Trophoblast cell (in vitro differentiated cells and primary cell): Measurements from ENCODE around the gene PLCL1.
A peak's percentile ranks its signal among the peaks of the same experiment; 100 is the strongest.

Source experiments
- DNase-seq, 2 donors: peaks; one replicate each; pipeline ENCODE4 v3.0.0-alpha.2; 2016
- H2AFZ ChIP-seq: 2 replicates; pipeline ENCODE4 v1.6.1; 2013; ENCODE audit warnings: low read length, moderate library complexity, mild to moderate bottlenecking; ENCODE audit not compliant: insufficient read depth, poor library complexity
- H2AK5ac ChIP-seq: 2 replicates; pipeline ENCODE4 v1.6.1; 2013; ENCODE audit warnings: mild to moderate bottlenecking, low read length
- H2BK120ac ChIP-seq: 2 replicates; pipeline ENCODE4 v1.6.1; 2013; ENCODE audit warnings: low read length, mild to moderate bottlenecking, moderate library complexity; ENCODE audit not compliant: insufficient read depth, poor library complexity
- H2BK12ac ChIP-seq: 2 replicates; pipeline ENCODE4 v1.6.1; 2013; ENCODE audit warnings: mild to moderate bottlenecking, low read length, moderate library complexity
- H2BK5ac ChIP-seq: 2 replicates; pipeline ENCODE4 v1.6.1; 2013; ENCODE audit warnings: low read length, low read depth, moderate library complexity, mild to moderate bottlenecking; ENCODE audit not compliant: poor library complexity
- H3K14ac ChIP-seq: 2 replicates; pipeline ENCODE4 v1.6.1; 2013; ENCODE audit warnings: mild to moderate bottlenecking, low read length
- H3K18ac ChIP-seq: 2 replicates; pipeline ENCODE4 v1.6.1; 2013; ENCODE audit warnings: mild to moderate bottlenecking, low read length
- H3K23ac ChIP-seq: 2 replicates; pipeline ENCODE4 v1.6.1; 2013; ENCODE audit warnings: low read length
- H3K27ac ChIP-seq: 2 replicates; pipeline ENCODE4 v1.5.1; 2013; ENCODE audit warnings: low read depth, mild to moderate bottlenecking, inconsistent platforms, low read length, moderate library complexity
- H3K27me3 ChIP-seq: 2 replicates; pipeline ENCODE4 v1.6.1; 2013; ENCODE audit warnings: inconsistent platforms, mild to moderate bottlenecking, low read length, moderate library complexity; ENCODE audit not compliant: insufficient read depth
- H3K36me3 ChIP-seq, 2 experiments: 1 replicate in 1 of 2; 2 replicates in 1 of 2; pipeline ENCODE4 v1.6.1; 2013; ENCODE audit warnings: low read length in 2 of 2, mild to moderate bottlenecking in 2 of 2, moderate library complexity in 1 of 2; ENCODE audit not compliant: insufficient read depth in 2 of 2, control insufficient read depth in 1 of 2
- H3K4ac ChIP-seq: 2 replicates; pipeline ENCODE4 v1.6.1; 2013; ENCODE audit warnings: low read depth, mild to moderate bottlenecking, low read length, moderate library complexity
- H3K4me1 ChIP-seq, 2 experiments: 1 replicate in 1 of 2; 2 replicates in 1 of 2; pipeline ENCODE4 v1.6.1; 2013; ENCODE audit warnings: low read length in 2 of 2, mild to moderate bottlenecking in 2 of 2, moderate library complexity in 1 of 2; ENCODE audit not compliant: insufficient read depth in 2 of 2, control insufficient read depth in 1 of 2
- H3K4me2 ChIP-seq: 2 replicates; pipeline ENCODE4 v1.6.1; 2013; ENCODE audit warnings: inconsistent platforms, mild to moderate bottlenecking, low read length, moderate library complexity
- H3K4me3 ChIP-seq: 2 replicates; pipeline ENCODE4 v1.5.1; 2013; ENCODE audit warnings: mild to moderate bottlenecking, low read depth, low read length, inconsistent platforms
- H3K79me1 ChIP-seq: one replicate; pipeline ENCODE4 v1.6.1; 2013; ENCODE audit warnings: low read length
- H3K79me2 ChIP-seq: 2 replicates; pipeline ENCODE4 v1.6.1; 2013; ENCODE audit warnings: low read length, mild to moderate bottlenecking; ENCODE audit not compliant: control insufficient read depth, insufficient read depth, poor library complexity
- H3K9ac ChIP-seq: 2 replicates; pipeline ENCODE4 v1.6.1; 2013; ENCODE audit warnings: mild to moderate bottlenecking, low read length
- H3K9me3 ChIP-seq: 2 replicates; pipeline ENCODE4 v1.6.1; 2013; ENCODE audit warnings: low read depth, mild to moderate bottlenecking, control low read depth, inconsistent platforms, low read length; ENCODE audit not compliant: insufficient read depth
- H4K12ac ChIP-seq: 2 replicates; pipeline ENCODE4 v1.6.1; 2013; ENCODE audit warnings: low read depth, mild to moderate bottlenecking, low read length, moderate library complexity
- H4K8ac ChIP-seq: 2 replicates; pipeline ENCODE4 v1.6.1; 2013; ENCODE audit warnings: low read depth, mild to moderate bottlenecking, low read length, moderate library complexity
- H4K91ac ChIP-seq: one replicate; pipeline ENCODE4 v1.6.1; 2013; ENCODE audit warnings: low read depth, mild to moderate bottlenecking, low read length, moderate library complexity
- WGBS: extraction: QIAGEN DNeasy Blood & Tissue Kit; methylation state at CpG from one replicate; pipeline ENCODE4 v1.1.7; 2013; ENCODE audit warnings: missing lambda C conversion rate; ENCODE audit not compliant: insufficient read length, insufficient coverage; ENCODE audit errors: extremely low coverage; 5-methylcytosine and 5-hydroxymethylcytosine counted together

The PLCL1 gene

DNA sequence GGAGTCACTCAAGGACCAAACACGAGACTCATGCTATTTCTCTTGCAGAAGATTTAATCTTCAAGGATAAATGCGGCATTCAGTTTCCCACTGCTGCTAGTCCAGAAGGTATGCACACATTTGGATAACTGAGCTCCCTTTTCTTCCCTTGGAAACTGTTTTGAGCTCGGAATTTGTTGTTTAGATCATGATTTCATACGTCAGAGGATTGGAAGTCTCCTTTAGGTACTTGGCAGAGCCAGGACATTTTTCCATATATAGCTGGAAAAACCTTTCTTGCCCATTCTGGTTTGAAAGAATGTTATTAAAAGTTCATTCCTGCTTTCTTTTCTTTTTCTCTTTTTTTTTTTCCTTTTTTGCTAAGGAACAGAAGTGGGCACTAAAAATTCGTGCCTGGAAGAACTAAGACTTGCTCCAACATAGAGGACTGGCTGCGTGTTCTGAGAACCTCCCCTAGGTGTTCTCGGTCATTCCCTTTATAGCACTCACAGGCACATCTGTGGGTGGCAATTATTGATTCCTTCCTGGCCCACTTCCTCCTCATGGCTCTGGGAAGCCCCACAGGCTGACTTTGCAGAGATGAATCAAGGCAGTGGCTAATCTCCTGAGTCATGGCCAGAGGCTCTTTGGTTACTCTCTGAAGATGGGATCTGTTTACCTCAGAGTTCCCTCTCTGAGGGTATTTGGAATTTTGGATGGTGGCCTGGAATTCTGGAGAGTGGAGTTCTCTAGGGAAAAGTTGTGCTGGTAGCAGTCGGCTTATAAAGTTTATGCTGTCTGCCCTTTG, 104.8 kb downstream of the PLCL1 start:
- no peak overlapping the region for H2BK12ac ChIP-seq
- DNase-seq = peak; percentile 62 to 81
- H4K8ac ChIP-seq = no peak overlapping the region
- no peaks in the 10 kb centered on the region for H3K79me1 ChIP-seq
- no peaks in the 10 kb centered on the region for H3K36me3 ChIP-seq
- no peak overlapping the region for H4K12ac ChIP-seq
- no peak overlapping the region for H3K27ac ChIP-seq
- no peaks in the 10 kb centered on the region for H3K79me2 ChIP-seq
- H3K4ac ChIP-seq = no peak overlapping the region
- no peak overlapping the region for H2AFZ ChIP-seq
- H2BK120ac ChIP-seq = no peak overlapping the region
- H3K14ac ChIP-seq = no peak overlapping the region
- peaks cover 0 to 2% of the 10 kb centered on the region in 2 experiments for H3K4me1 ChIP-seq
- no peak overlapping the region for H3K23ac ChIP-seq
- H3K4me2 ChIP-seq = no peak overlapping the region
- no peak overlapping the region for H4K91ac ChIP-seq
- H2BK5ac ChIP-seq = no peak overlapping the region
- no peaks in the 10 kb centered on the region for H3K27me3 ChIP-seq
- no peak overlapping the region for H2AK5ac ChIP-seq
- no peak overlapping the region for H3K9ac ChIP-seq
- no peaks in the 10 kb centered on the region for H3K9me3 ChIP-seq
- H3K4me3 ChIP-seq = no peak overlapping the region
- WGBS = no CpG with 5 or more reads among the region's 8 CpGs
- no peak overlapping the region for H3K18ac ChIP-seq

DNA sequence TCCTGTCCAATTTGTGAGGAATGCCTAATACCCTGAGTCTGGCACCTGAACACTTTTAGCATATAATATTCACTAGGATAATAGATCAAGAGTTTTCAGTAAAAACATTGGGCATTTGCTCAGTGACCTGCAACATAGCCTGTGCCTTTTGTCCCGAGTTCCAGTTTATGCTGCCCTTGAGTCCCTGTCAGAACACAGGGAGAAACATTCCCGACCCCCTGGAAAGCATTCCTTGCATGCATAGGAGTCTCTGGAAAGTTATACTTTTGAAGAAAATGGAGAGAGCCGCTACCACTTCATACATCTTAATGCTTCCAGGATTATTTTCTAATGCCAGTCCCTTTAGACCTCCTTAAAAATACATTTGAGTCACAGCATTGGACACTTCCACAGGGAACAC, 107.3 kb downstream of the PLCL1 start:
- no peak overlapping the region for H4K91ac ChIP-seq
- peak in 1 of 2 donors; percentile 14 for DNase-seq
- no peak overlapping the region for H3K4me3 ChIP-seq
- no peak overlapping the region for H3K4ac ChIP-seq
- H2BK120ac ChIP-seq = no peak overlapping the region
- peaks cover 0 to 2% of the 10 kb centered on the region in 2 experiments for H3K4me1 ChIP-seq
- no peak overlapping the region for H2AK5ac ChIP-seq
- H3K27ac ChIP-seq = no peak overlapping the region
- no peak overlapping the region for H3K23ac ChIP-seq
- no peak overlapping the region for H2BK5ac ChIP-seq
- H3K79me1 ChIP-seq = no peaks in the 10 kb centered on the region
- H3K18ac ChIP-seq = no peak overlapping the region
- H3K79me2 ChIP-seq = no peaks in the 10 kb centered on the region
- H3K36me3 ChIP-seq = no peaks in the 10 kb centered on the region
- H2BK12ac ChIP-seq = no peak overlapping the region
- H3K14ac ChIP-seq = no peak overlapping the region
- H4K8ac ChIP-seq = no peak overlapping the region
- H2AFZ ChIP-seq = no peak overlapping the region
- no peak overlapping the region for H4K12ac ChIP-seq
- H3K27me3 ChIP-seq = no peaks in the 10 kb centered on the region
- H3K9ac ChIP-seq = no peak overlapping the region
- no peaks in the 10 kb centered on the region for H3K9me3 ChIP-seq
- no CpG with 5 or more reads among the region's 3 CpGs for WGBS
- H3K4me2 ChIP-seq = no peak overlapping the region

DNA sequence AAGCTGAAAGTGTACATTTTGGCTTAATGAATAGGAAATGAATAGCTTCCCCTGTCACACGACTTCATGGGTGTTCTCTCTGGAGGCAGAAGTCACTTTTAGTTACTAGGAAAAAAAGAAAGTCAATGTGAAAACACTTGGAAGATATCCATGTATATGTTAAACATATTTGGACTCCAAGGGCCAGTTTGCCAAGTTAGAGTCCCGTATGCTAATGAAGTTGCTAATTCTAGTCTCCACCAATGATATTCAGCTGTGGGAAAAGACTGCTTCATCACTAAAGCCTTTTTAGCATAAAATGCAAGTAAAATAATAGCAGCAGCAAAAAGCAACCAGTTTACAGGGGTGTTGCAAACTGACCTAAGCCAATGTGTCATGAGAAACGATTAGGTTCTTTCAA, 108.7 kb downstream of the PLCL1 start:
- no peak overlapping the region for H2AFZ ChIP-seq
- no peaks in the 10 kb centered on the region for H3K36me3 ChIP-seq
- no peaks in the 10 kb centered on the region for H3K9me3 ChIP-seq
- no peak overlapping the region for H3K23ac ChIP-seq
- DNase-seq = no peak
- H3K27ac ChIP-seq = no peak overlapping the region
- no peaks in the 10 kb centered on the region for H3K79me1 ChIP-seq
- H3K27me3 ChIP-seq = no peaks in the 10 kb centered on the region
- no peak overlapping the region for H2AK5ac ChIP-seq
- no peak overlapping the region for H4K12ac ChIP-seq
- H2BK5ac ChIP-seq = no peak overlapping the region
- H2BK120ac ChIP-seq = no peak overlapping the region
- H4K8ac ChIP-seq = no peak overlapping the region
- H2BK12ac ChIP-seq = no peak overlapping the region
- no peak overlapping the region for H4K91ac ChIP-seq
- H3K4me3 ChIP-seq = no peak overlapping the region
- no peak overlapping the region for H3K18ac ChIP-seq
- no peaks in the 10 kb centered on the region for H3K79me2 ChIP-seq
- no peak overlapping the region for H3K4ac ChIP-seq
- peaks cover 0 to 2% of the 10 kb centered on the region in 2 experiments for H3K4me1 ChIP-seq
- no CpG with 5 or more reads among the region's 3 CpGs for WGBS
- H3K9ac ChIP-seq = no peak overlapping the region
- no peak overlapping the region for H3K4me2 ChIP-seq
- H3K14ac ChIP-seq = no peak overlapping the region

DNA sequence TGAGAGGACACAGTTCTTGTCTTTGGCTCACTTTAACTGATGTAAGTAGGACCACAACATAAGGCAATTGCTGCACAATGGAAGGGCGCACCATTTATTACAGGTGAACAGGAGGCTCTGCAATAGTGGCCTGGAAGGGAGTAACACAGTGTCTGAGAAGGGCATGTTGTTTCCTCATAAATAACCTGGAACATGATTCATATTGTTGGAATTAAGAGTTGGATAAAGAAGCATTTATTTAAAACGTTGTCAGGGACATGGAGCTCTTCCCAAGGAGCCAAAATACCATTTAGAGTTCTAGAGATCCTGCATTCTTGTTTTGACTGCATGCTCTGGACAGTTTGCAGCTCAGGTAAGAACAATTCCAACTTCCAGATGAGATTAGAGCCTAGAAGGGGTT, 110.4 kb downstream of the PLCL1 start:
- Histone ChIP-seq H4K12ac (no peak overlapping the region), H3K36me3 (no peaks in the 10 kb centered on the region), H3K4me3 (no peak overlapping the region), H3K79me2 (no peaks in the 10 kb centered on the region), H3K79me1 (no peaks in the 10 kb centered on the region), H3K27me3 (no peaks in the 10 kb centered on the region), H3K18ac (no peak overlapping the region), H2BK120ac (no peak overlapping the region), H3K27ac (no peak overlapping the region), H2AFZ (no peak overlapping the region), H3K4me2 (no peak overlapping the region), H3K14ac (no peak overlapping the region), H2AK5ac (no peak overlapping the region), H3K4me1 (no peaks in the 10 kb centered on the region), H3K4ac (no peak overlapping the region), H2BK5ac (no peak overlapping the region), H3K9ac (no peak overlapping the region), H3K23ac (no peak overlapping the region), H4K8ac (no peak overlapping the region), H4K91ac (no peak overlapping the region), H3K9me3 (no peaks in the 10 kb centered on the region), H2BK12ac (no peak overlapping the region)
- DNase-seq = peak; percentile 5 to 60
- no CpG with 5 or more reads among the region's 2 CpGs for WGBS
